Measurements from ENCODE around the gene PDCL2.

DNA sequence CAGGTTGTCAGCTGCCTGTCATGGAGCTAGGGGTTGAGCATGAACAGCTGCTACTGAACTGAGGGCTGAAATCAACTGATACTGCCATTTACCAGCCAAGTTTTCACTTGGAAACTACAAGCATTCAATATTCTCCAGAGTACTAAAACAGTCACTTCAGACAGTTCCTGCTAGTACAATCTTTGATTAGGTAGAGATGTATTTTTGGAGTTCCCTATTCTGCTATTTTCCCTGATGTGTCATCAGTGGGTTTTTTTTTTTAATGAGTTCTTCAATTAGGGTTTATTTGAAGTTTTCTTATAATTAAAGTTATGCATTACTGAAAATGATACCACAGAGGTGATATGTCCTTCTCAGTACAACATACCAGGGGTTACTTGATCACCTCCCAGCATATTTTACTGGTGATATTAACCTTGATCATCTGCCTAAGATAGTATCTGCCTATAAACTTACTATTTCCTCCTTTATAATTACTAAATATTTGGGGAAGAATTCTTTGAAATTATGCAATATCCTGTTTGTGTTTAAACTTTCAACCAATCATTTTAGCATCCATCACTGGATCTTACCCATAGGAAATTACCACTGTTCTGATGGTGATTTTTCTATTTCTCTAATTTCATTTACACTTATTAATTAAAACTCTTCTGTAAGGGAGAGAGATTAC lies 13.6 kb downstream of the PDCL2 start:
- TF ChIP-seq, protein P1, sequence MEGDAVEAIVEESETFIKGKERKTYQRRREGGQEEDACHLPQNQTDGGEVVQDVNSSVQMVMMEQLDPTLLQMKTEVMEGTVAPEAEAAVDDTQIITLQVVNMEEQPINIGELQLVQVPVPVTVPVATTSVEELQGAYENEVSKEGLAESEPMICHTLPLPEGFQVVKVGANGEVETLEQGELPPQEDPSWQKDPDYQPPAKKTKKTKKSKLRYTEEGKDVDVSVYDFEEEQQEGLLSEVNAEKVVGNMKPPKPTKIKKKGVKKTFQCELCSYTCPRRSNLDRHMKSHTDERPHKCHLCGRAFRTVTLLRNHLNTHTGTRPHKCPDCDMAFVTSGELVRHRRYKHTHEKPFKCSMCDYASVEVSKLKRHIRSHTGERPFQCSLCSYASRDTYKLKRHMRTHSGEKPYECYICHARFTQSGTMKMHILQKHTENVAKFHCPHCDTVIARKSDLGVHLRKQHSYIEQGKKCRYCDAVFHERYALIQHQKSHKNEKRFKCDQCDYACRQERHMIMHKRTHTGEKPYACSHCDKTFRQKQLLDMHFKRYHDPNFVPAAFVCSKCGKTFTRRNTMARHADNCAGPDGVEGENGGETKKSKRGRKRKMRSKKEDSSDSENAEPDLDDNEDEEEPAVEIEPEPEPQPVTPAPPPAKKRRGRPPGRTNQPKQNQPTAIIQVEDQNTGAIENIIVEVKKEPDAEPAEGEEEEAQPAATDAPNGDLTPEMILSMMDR (IDR thresholded peaks at IDR 0.05), result no peak
- TF ChIP-seq POLR2A (IDR thresholded peaks at IDR 0.05), result no peak
- TF ChIP-seq POLR2AphosphoS5 (IDR thresholded peaks at IDR 0.05), result no peak

All from suprapubic skin (tissue), 4 donors.